Stimulated activated memory B cell treated with anti-CD40 and anti-IgM and Interleukin-4, amounts not matched to agents 10 μg/mL and 1 μg/mL and 100 μg/mL, for 72 hours (primary cell): ENCODE data around the gene SYT8.

ENCODE experiments used
- ATAC-seq: fragments of 150-1000 bp; cut with Tn5 transposase; 2 replicates; pipeline ENCODE4 v1.10.0; 2021
- H3K27ac Mint-ChIP-seq: one replicate; pipeline ENCODE4 v1.8.0; 2022; ENCODE audit warnings: mild to moderate bottlenecking, mixed read lengths
- H3K27me3 Mint-ChIP-seq: one replicate; pipeline ENCODE4 v1.8.0; 2022; ENCODE audit warnings: mixed read lengths
- H3K36me3 Mint-ChIP-seq: one replicate; pipeline ENCODE4 v1.8.0; 2022; ENCODE audit warnings: mixed read lengths
- H3K4me1 Mint-ChIP-seq: one replicate; pipeline ENCODE4 v1.8.0; 2022; ENCODE audit warnings: mixed read lengths
- H3K4me3 Mint-ChIP-seq: one replicate; pipeline ENCODE4 v1.8.0; 2022; ENCODE audit warnings: mild to moderate bottlenecking, moderate library complexity, mixed read lengths
- H3K9me3 Mint-ChIP-seq: one replicate; pipeline ENCODE4 v1.8.0; 2022; ENCODE audit warnings: mixed read lengths

SYT8 gene

GRCh38 chr11:1825785-1826451, 8.9 kb upstream of the SYT8 start:
- no peak overlapping the region for H3K4me3 Mint-ChIP-seq
- no peaks in the 10 kb centered on the region for H3K36me3 Mint-ChIP-seq
- peaks cover 8% of the 10 kb centered on the region for H3K9me3 Mint-ChIP-seq
- H3K27ac Mint-ChIP-seq: no peak overlapping the region
- H3K4me1 Mint-ChIP-seq: peaks cover 4% of the 10 kb centered on the region
- ATAC-seq: no peak
- H3K27me3 Mint-ChIP-seq: peaks cover 70% of the 10 kb centered on the region

DNA sequence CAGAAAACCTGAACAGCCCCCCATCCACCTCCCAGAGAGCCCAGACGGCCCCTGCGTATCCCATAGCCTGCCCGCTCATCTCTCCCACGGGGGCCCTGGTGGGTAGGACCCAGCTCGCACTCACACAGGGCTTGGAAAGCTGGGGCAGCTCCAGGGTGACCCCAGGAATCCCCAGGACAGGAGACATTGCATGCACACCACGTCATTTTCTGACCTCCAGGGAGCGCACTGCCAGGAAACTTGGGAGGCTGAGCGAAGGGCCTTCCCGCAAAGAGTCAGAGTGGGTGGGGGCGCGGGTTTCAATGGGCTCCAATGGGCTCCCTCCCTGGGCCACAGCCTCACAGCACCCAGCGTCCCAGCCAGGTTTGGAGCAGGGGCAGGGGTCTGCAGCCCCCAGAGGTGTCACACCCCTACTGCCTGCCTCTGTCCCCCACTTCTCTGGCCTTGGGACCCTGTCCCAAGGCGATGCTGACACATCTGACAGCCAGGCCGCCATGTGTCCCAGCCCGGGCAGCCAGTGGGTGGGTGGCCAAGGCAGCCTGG, 8.2 kb upstream of the SYT8 start:
- Mint-ChIP-seq H3K27ac (no peak overlapping the region), H3K4me3 (no peak overlapping the region), H3K9me3 (peaks cover 2% of the 10 kb centered on the region), H3K27me3 (peaks cover 71% of the 10 kb centered on the region), H3K4me1 (peaks cover 4% of the 10 kb centered on the region), H3K36me3 (no peaks in the 10 kb centered on the region)
- ATAC-seq: no peak

DNA sequence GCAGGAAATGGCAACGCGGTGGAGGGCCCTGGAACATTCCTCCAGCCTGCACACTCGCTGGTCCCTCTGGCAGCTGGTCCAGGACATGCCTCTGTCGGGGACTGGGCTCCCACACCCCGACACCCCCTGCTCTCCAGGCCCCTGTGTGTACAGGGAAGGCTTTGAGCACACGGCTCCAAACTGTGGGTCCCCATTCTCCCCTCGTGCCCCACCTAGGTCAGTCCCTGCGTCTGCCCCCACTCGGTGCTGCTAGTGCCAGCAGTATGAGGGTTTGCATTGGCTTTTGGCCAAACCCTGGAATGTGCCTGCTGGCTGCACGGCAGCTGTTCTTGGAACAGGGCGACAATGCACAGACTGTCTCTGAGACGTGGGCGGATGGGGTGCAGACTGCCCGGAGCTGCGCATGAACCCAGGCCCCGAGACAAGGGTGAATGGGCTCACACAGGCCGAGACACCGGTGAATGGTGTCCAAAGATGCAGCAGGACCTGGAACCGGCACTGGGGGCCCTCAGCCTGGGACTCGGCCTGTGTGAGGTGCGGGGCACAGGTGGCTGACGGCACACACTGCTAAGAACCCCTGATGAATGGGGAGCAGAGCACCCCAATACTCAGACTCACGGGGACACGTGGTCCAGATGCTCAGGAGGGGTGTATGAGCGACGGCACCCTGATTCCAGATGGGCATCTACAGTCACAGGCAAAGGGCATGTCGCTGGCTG, 7.5 kb upstream of the SYT8 start:
- H3K27me3 Mint-ChIP-seq: peaks cover 77% of the 10 kb centered on the region
- no peaks in the 10 kb centered on the region for H3K9me3 Mint-ChIP-seq
- H3K27ac Mint-ChIP-seq: no peak overlapping the region
- H3K36me3 Mint-ChIP-seq: no peaks in the 10 kb centered on the region
- no peak for ATAC-seq
- no peak overlapping the region for H3K4me3 Mint-ChIP-seq
- peaks cover 10% of the 10 kb centered on the region for H3K4me1 Mint-ChIP-seq

DNA sequence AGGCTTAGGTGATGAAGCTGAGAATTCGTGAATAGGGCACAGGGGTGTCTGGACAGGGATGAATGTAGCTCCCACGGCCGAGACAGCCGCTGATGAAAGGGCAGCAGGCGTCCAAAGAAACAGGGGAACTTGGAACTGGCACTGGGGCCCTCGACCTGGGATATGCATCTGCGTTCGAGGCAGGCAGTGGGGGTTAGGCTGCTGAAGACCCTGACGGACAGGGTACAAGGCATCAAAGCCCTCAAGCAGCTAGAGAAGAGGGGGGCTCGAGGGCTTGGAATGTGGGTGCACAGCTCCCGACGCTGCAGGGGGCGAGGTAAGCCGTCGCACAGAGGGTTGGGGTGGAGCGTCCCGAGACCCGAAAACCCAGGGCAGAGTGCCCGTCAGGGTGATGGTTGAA, 6.9 kb upstream of the SYT8 start:
- ATAC-seq: no peak
- Mint-ChIP-seq H3K4me1 (peaks cover 11% of the 10 kb centered on the region), H3K4me3 (no peak overlapping the region), H3K36me3 (no peaks in the 10 kb centered on the region), H3K27ac (no peak overlapping the region), H3K9me3 (no peaks in the 10 kb centered on the region), H3K27me3 (peaks cover 77% of the 10 kb centered on the region)

DNA sequence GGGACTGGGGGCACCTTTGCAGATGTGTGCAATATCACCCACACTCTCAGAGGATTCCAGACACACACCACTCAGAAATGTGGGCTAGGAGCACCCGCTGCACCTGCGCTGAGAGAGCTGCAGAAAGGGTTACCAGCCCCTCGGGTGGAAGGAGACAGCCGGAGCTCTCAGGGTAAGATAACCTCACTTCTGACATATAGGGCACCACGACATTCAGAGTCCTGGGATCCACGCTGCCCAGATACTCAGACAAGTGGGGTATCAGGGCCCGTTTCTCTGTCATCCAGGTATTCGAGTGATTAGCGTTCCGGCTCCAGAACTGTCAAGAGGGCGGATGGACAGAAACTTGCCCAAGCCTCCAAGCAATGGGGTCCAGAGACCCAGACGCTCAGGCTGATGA, 6.2 kb upstream of the SYT8 start:
- no peak overlapping the region for H3K27ac Mint-ChIP-seq
- no peak overlapping the region for H3K4me3 Mint-ChIP-seq
- ATAC-seq: no peak
- H3K27me3 Mint-ChIP-seq: peaks cover 77% of the 10 kb centered on the region
- H3K36me3 Mint-ChIP-seq: no peaks in the 10 kb centered on the region
- no peaks in the 10 kb centered on the region for H3K9me3 Mint-ChIP-seq
- H3K4me1 Mint-ChIP-seq: peaks cover 11% of the 10 kb centered on the region

DNA sequence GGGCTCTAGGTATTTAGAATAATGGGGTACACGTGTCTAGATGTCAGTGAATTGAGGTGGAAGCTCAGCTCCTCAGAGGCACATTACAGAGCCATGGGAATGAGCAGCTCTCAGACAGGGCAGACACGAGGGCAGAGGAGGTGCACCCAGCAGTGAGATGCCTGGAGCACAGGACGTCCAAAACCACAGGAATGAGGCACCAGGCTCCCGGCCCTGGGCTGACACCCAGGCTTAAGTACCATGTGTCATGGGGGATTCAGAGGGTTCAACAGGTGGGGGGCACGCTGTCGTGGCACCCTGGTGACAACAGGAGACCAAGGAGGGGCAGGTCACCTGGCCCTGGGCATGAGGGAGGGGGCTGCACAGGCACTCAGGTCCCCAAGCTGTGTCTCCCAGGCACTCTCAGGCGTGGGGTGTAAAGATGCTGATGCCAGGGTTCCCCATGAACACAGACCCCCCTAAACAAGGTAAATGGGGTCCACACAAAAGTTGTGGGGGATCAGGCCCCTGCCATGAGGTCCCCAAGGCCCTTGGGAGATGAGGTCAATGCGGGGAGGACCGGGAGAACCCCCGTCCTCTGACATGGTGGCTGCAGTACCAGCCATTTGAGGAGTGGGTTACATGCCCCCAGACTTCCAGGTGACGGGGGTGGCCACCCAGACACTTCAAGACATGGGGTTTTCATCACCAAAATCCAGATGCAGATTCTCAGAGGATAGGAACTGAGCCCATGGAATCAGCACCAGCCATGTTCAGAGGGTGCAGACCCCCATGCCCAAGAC, 5.6 kb upstream of the SYT8 start:
- no peak overlapping the region for H3K27ac Mint-ChIP-seq
- ATAC-seq: no peak
- peaks cover 77% of the 10 kb centered on the region for H3K27me3 Mint-ChIP-seq
- H3K4me1 Mint-ChIP-seq: peaks cover 8% of the 10 kb centered on the region
- H3K4me3 Mint-ChIP-seq: no peak overlapping the region
- H3K9me3 Mint-ChIP-seq: no peaks in the 10 kb centered on the region
- no peaks in the 10 kb centered on the region for H3K36me3 Mint-ChIP-seq

DNA sequence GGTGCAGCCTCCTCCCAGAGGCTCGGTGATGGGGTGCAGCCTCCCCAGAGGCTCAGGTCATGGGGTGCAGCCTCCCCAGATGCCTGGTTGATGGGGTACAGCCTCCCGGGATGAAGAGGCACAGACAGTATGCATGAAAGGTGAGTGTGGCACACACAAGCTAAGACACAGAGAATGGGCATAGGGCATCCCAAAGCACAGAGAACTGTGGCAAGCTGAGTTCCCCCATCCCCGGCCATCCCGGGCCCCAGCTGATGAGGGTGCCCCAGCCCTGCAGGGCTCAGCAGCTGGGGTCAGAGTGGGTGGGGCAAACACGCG, 4.8 kb upstream of the SYT8 start:
- H3K36me3 Mint-ChIP-seq: no peaks in the 10 kb centered on the region
- H3K9me3 Mint-ChIP-seq: no peaks in the 10 kb centered on the region
- peaks cover 8% of the 10 kb centered on the region for H3K4me1 Mint-ChIP-seq
- no peak overlapping the region for H3K27ac Mint-ChIP-seq
- no peak for ATAC-seq
- peaks cover 77% of the 10 kb centered on the region for H3K27me3 Mint-ChIP-seq
- no peak overlapping the region for H3K4me3 Mint-ChIP-seq

- H3K27me3 Mint-ChIP-seq: peaks cover 77% of the 10 kb centered on the region
- no peak overlapping the region for H3K27ac Mint-ChIP-seq
- H3K36me3 Mint-ChIP-seq: no peaks in the 10 kb centered on the region
- ATAC-seq: no peak
- peaks cover 8% of the 10 kb centered on the region for H3K4me1 Mint-ChIP-seq
- H3K9me3 Mint-ChIP-seq: no peaks in the 10 kb centered on the region
- no peak overlapping the region for H3K4me3 Mint-ChIP-seq
Observed at GRCh38 chr11:1830322-1831223, 4.2 kb upstream of the SYT8 start.

GRCh38 chr11:1831338-1832210, 3.2 kb upstream of the SYT8 start:
- Mint-ChIP-seq H3K4me3 (no peak overlapping the region), H3K4me1 (peaks cover 8% of the 10 kb centered on the region)

GRCh38 chr11:1832211-1832919, 2.4 kb upstream of the SYT8 start:
- H3K4me3 Mint-ChIP-seq: no peak overlapping the region
- peaks cover 64% of the 10 kb centered on the region for H3K27me3 Mint-ChIP-seq
- H3K36me3 Mint-ChIP-seq: no peaks in the 10 kb centered on the region
- H3K9me3 Mint-ChIP-seq: no peaks in the 10 kb centered on the region
- peaks cover 9% of the 10 kb centered on the region for H3K4me1 Mint-ChIP-seq
- ATAC-seq: peak; percentile 74
- no peak overlapping the region for H3K27ac Mint-ChIP-seq

More at GRCh38 chr11:1831338-1832210, 3.2 kb upstream of the SYT8 start:
- Mint-ChIP-seq H3K9me3 (no peaks in the 10 kb centered on the region), H3K27ac (no peak overlapping the region), H3K36me3 (no peaks in the 10 kb centered on the region), H3K27me3 (peaks cover 72% of the 10 kb centered on the region)
- ATAC-seq: no peak

DNA sequence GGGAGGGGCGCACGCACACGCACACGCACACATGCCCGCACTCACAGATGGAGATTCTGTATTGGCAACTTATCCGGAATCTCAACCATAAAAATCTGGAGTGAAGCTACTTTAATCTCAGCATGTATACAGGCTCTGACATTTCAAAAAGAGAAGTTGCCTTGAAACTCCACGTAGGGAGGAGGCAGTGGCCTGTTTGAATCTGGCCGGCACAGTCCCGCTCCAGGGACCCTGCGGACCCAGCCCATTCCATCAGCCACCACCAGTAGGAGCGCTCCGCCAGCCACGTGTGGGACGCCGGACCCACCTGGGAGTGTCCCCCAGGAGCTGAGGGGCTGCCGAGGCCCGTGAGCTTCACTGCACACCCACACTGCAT, 1.9 kb upstream of the SYT8 start:
- H3K4me3 Mint-ChIP-seq: no peak overlapping the region
- peaks cover 14% of the 10 kb centered on the region for H3K4me1 Mint-ChIP-seq
- H3K27ac Mint-ChIP-seq: no peak overlapping the region
- no peaks in the 10 kb centered on the region for H3K9me3 Mint-ChIP-seq
- peaks cover 59% of the 10 kb centered on the region for H3K27me3 Mint-ChIP-seq
- no peak for ATAC-seq
- no peaks in the 10 kb centered on the region for H3K36me3 Mint-ChIP-seq

DNA sequence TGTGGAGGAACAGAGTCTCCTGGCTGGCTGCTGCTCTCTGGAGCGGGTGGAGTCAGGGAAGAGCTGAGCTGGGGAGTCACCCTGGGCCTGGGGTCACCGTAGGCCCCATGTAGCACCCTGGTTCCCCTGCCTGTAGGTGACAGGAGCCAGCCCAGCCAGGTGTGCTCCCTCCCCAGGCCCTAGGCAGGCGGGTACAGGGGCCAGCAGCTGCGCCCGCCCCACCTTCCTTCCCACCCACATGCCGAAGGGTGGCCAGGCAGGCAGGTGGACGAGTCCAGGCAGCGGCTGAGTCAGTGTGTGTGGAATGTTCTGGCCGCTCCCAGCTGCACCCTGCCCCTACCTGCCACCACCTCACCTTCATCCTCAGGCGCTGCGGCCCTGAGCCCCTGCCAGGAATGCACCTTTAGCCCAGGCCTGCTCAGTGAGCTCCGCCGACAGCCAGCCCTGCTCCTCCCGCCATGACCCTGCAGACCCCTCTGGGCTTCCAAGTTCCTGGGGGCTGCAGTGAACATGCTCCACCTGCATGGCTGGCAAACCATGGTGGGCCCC, 654 bp upstream of the SYT8 start:
- no peak overlapping the region for H3K4me3 Mint-ChIP-seq
- no peaks in the 10 kb centered on the region for H3K36me3 Mint-ChIP-seq
- peaks cover 47% of the 10 kb centered on the region for H3K27me3 Mint-ChIP-seq
- peaks cover 14% of the 10 kb centered on the region for H3K4me1 Mint-ChIP-seq
- no peaks in the 10 kb centered on the region for H3K9me3 Mint-ChIP-seq
- no peak overlapping the region for H3K27ac Mint-ChIP-seq
- no peak for ATAC-seq

DNA sequence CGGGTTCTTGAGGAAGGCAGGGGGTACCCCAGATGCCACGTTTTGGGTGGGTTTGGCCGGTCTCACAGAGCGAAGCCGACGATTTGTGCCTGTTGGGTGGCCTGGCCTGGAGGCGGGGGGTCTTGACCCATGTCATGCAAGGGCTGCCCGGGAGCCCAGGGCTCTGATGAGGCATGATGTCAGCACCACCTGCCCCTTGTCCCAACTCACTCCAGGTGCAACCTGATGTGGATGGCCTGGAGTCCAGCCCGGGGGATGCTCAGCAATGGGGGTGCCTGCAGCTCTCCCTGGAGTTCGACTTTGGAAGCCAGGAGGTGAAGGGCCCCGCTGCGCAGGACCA, 851 bp downstream of the SYT8 start:
- no peaks in the 10 kb centered on the region for H3K9me3 Mint-ChIP-seq
- ATAC-seq: no peak
- H3K4me1 Mint-ChIP-seq: peaks cover 27% of the 10 kb centered on the region
- no peak overlapping the region for H3K4me3 Mint-ChIP-seq
- no peaks in the 10 kb centered on the region for H3K36me3 Mint-ChIP-seq
- peaks cover 37% of the 10 kb centered on the region for H3K27me3 Mint-ChIP-seq
- no peak overlapping the region for H3K27ac Mint-ChIP-seq
